ENCODE data around the gene PYCARD. TPM values are rescaled to one million over a fixed set of nuclear protein-coding genes. Genes with fewer than 3 reads are reported as not detected.
"Not testable (repeated sequence)": the region's sequence is repeated elsewhere in the genome, so short reads cannot be mapped to it uniquely, and the experiment has no call there.

Gene PYCARD
- total RNA-seq, 1 experiment from 2014 or later = 37.5 TPM

DNA sequence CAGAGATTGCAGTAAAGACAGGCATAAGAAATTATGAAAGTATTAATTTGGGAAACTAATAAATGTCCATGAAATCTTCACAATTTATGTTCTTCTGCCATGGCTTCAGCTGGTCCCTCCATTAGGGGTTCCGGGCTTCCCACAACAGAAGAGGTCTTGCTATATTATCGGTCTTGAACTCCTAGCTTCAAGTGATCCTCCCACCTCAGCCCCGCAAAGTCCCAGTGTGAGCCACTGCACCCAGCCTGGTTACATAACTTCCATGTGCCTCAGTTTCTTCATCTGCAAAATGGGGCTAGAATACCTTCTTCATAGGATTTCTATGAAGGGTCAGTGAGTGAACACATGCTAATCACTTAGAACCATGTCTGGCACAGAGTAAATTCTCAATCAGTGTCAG lies 43.7 kb upstream of the PYCARD start:
- H3K9me3 ChIP-seq (ENCODE audit: control insufficient read depth, low read depth, low read length) = no peaks in the 10 kb centered on the region
- H3K27me3 ChIP-seq (ENCODE audit: insufficient read depth, low read length) = no peaks in the 10 kb centered on the region
- H2AFZ ChIP-seq (ENCODE audit: low read length) = no peak overlapping the region
- no peak overlapping the region for H2AK5ac ChIP-seq (ENCODE audit: insufficient read length, low read length)
- H3K4me3 Mint-ChIP-seq = peak overlapping the region in 1 of 2 experiments; percentile 36; a peak in 1 of 5 replicates
- H3K4ac ChIP-seq (ENCODE audit: low read depth, low read length) = no peak overlapping the region
- no peak overlapping the region for H3K14ac ChIP-seq (ENCODE audit: insufficient read depth, low read length)
- no CpG with 5 or more reads among the region's 3 CpGs for WGBS (ENCODE audit: extremely low coverage, insufficient read length, low lambda C conversion rate)
- H3K9me3 Mint-ChIP-seq = no peaks in the 10 kb centered on the region; a peak in 1 of 5 replicates
- peaks cover 2% of the 10 kb centered on the region for H3K23me2 ChIP-seq (ENCODE audit: insufficient read length, low read depth, low read length, poor library complexity, severe bottlenecking)
- H2BK15ac ChIP-seq (ENCODE audit: low read depth, low read length) = no peak overlapping the region
- H3K4me2 ChIP-seq (ENCODE audit: insufficient read depth, insufficient read length, low read length) = peak overlapping the region; percentile 64
- no peak overlapping the region for H3K9ac ChIP-seq (ENCODE audit: extremely low read depth, insufficient read length, low read length)
- H4K8ac ChIP-seq (replicated peaks; ENCODE audit: insufficient read length, low read depth, low read length) = no peak overlapping the region
- H3K4me1 Mint-ChIP-seq = peaks cover 37 to 41% of the 10 kb centered on the region in 2 experiments
- H3K27ac Mint-ChIP-seq = peak overlapping the region; percentile 80 to 99 (median 93); a peak in 5 of 7 replicates
- no peak overlapping the region for H3T11ph ChIP-seq (ENCODE audit: low read length)
- no peaks in the 10 kb centered on the region for H3K79me1 ChIP-seq (ENCODE audit: insufficient read depth, low read depth, low read length, poor library complexity, severe bottlenecking)
- no peak overlapping the region for H2BK20ac ChIP-seq (ENCODE audit: low read depth, low read length, poor library complexity, severe bottlenecking)
- H3K79me2 ChIP-seq (ENCODE audit: insufficient read depth, low read length) = no peaks in the 10 kb centered on the region
- H3K18ac ChIP-seq (ENCODE audit: insufficient read length, low read depth, low read length) = no peak overlapping the region
- H2BK5ac ChIP-seq (ENCODE audit: insufficient read length, low read length) = no peak overlapping the region
- no peak for DNase-seq
- no peak overlapping the region for H3K56ac ChIP-seq (ENCODE audit: insufficient read length, low read depth, low read length)
- no peak overlapping the region for H2BK12ac ChIP-seq (ENCODE audit: insufficient read length, low read depth, low read length)
- peak overlapping the region; percentile 71 for H3K27ac ChIP-seq (ENCODE audit: insufficient read length, low read depth, low read length)
- H3K23ac ChIP-seq (ENCODE audit: insufficient read length, low read depth, low read length) = no peak overlapping the region
- no peak for TF ChIP-seq CTCF (conservative IDR thresholded peaks at IDR 0.05)
- no peaks in the 10 kb centered on the region for H3K27me3 Mint-ChIP-seq (ENCODE audit: low read depth)
- H4K20me1 ChIP-seq (ENCODE audit: control insufficient read depth, insufficient read depth, insufficient read length) = no peaks in the 10 kb centered on the region
- H2BK120ac ChIP-seq (ENCODE audit: low read depth, low read length, poor library complexity, severe bottlenecking) = no peak overlapping the region
- no peak overlapping the region for H4K5ac ChIP-seq (ENCODE audit: insufficient read length, low read depth, low read length)
- no peaks in the 10 kb centered on the region for H3K36me3 Mint-ChIP-seq (ENCODE audit: insufficient read depth in 1 of 3, low read depth in 3 of 3)
- peaks cover 6% of the 10 kb centered on the region; the same call in 1 of the 2 replicates for H3K4me1 ChIP-seq (ENCODE audit: insufficient read depth, low read length)
- no peak overlapping the region for H4K91ac ChIP-seq (ENCODE audit: insufficient read length, low read depth, low read length)

DNA sequence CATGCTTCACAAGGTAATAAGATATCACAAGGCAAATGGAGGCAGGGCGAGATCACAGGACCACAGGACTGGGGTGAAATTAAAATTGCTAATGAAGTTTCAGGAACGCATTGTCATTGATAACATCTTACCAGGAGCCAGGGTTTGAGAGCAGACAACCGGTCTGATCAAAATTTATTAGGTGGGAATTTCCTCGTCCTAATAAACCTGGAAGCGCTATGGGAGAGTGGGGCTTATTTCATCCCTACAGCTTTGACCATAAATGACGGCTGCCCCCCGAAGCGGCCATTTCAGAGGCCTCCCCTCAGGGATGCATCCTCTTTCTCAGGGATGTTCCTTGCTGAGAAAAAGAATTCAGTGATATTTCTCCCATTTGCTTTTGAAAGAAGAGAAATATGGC lies 43.0 kb upstream of the PYCARD start:
- H3K79me2 ChIP-seq (ENCODE audit: insufficient read depth, low read length); H4K20me1 ChIP-seq (ENCODE audit: control insufficient read depth, insufficient read depth, insufficient read length); H2BK120ac ChIP-seq (ENCODE audit: low read depth, low read length, poor library complexity, severe bottlenecking); H3K4me1 ChIP-seq (ENCODE audit: insufficient read depth, low read length); H4K91ac ChIP-seq (ENCODE audit: insufficient read length, low read depth, low read length); H3K27me3 Mint-ChIP-seq (ENCODE audit: low read depth); H3K9me3 ChIP-seq (ENCODE audit: control insufficient read depth, low read depth, low read length); H3K56ac ChIP-seq (ENCODE audit: insufficient read length, low read depth, low read length); H3K23me2 ChIP-seq (ENCODE audit: insufficient read length, low read depth, low read length, poor library complexity, severe bottlenecking); H4K5ac ChIP-seq (ENCODE audit: insufficient read length, low read depth, low read length); H3K9ac ChIP-seq (ENCODE audit: extremely low read depth, insufficient read length, low read length); H2BK12ac ChIP-seq (ENCODE audit: insufficient read length, low read depth, low read length); H2AK5ac ChIP-seq (ENCODE audit: insufficient read length, low read length); H3K27me3 ChIP-seq (ENCODE audit: insufficient read depth, low read length); H3T11ph ChIP-seq (ENCODE audit: low read length); H2AFZ ChIP-seq (ENCODE audit: low read length); H2BK15ac ChIP-seq (ENCODE audit: low read depth, low read length); H2BK5ac ChIP-seq (ENCODE audit: insufficient read length, low read length); H3K4ac ChIP-seq (ENCODE audit: low read depth, low read length); H3K79me1 ChIP-seq (ENCODE audit: insufficient read depth, low read depth, low read length, poor library complexity, severe bottlenecking); H3K14ac ChIP-seq (ENCODE audit: insufficient read depth, low read length); H3K23ac ChIP-seq (ENCODE audit: insufficient read length, low read depth, low read length); H3K9me3 Mint-ChIP-seq; H4K8ac ChIP-seq (replicated peaks; ENCODE audit: insufficient read length, low read depth, low read length); H2BK20ac ChIP-seq (ENCODE audit: low read depth, low read length, poor library complexity, severe bottlenecking); H3K36me3 Mint-ChIP-seq (ENCODE audit: insufficient read depth in 1 of 3, low read depth in 3 of 3): not testable (repeated sequence)
- Histone ChIP-seq H3K4me2 (ENCODE audit: insufficient read depth, insufficient read length, low read length) (peak overlapping the region; percentile 64), H3K18ac (ENCODE audit: insufficient read length, low read depth, low read length) (peak overlapping the region; percentile 38), H3K27ac (ENCODE audit: insufficient read length, low read depth, low read length) (peak overlapping the region; percentile 71)
- H3K27ac Mint-ChIP-seq = peak overlapping the region; percentile 80 to 99 (median 93)
- peak; percentile 51 for DNase-seq
- peak overlapping the region; percentile 36 to 61 for H3K4me3 Mint-ChIP-seq
- no CpG with 5 or more reads among the region's 8 CpGs for WGBS (ENCODE audit: extremely low coverage, insufficient read length, low lambda C conversion rate)
- peaks cover 37 to 41% of the 10 kb centered on the region in 2 experiments for H3K4me1 Mint-ChIP-seq

Data from H9 (cell line).